ENCODE measurements around the gene HDAC8.

DNA sequence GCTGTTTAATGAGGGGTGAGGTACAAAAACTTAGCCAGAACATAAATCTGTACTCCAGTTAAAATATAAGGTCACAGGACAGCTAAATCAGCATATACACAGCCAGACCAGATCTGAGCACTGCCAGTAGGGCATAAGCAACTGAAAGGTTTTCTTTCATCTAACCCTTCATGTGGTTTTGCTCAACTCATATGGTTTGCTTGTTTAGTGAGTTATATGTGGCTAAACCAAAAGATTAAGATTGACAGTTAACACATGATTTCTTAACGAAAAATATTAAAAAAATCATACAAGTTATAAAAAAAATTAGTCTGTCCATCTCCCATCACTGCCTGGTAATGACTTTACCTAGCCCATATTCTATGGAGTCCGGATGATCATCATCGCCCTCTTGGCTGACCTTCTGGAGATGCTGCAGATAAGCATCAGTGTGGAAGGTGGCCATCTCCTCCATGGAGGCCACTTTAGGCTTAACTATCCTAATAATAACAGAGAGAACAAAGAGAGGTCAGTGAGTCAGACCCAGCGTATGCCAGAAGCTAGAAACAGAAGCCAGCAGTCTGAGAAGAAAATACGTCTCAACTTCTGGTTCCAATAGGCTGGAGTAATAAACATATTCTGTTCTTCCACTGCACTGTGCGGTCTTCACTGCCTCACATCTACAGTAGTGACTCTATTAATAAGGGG, 4.1 kb downstream of the HDAC8 start:
- TF ChIP-seq, protein P1, sequence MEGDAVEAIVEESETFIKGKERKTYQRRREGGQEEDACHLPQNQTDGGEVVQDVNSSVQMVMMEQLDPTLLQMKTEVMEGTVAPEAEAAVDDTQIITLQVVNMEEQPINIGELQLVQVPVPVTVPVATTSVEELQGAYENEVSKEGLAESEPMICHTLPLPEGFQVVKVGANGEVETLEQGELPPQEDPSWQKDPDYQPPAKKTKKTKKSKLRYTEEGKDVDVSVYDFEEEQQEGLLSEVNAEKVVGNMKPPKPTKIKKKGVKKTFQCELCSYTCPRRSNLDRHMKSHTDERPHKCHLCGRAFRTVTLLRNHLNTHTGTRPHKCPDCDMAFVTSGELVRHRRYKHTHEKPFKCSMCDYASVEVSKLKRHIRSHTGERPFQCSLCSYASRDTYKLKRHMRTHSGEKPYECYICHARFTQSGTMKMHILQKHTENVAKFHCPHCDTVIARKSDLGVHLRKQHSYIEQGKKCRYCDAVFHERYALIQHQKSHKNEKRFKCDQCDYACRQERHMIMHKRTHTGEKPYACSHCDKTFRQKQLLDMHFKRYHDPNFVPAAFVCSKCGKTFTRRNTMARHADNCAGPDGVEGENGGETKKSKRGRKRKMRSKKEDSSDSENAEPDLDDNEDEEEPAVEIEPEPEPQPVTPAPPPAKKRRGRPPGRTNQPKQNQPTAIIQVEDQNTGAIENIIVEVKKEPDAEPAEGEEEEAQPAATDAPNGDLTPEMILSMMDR (IDR thresholded peaks at IDR 0.05; ENCODE audit: low read length), result no peak
- no peak for TF ChIP-seq EZH2 (optimal IDR thresholded peaks at IDR 0.05; ENCODE audit: low read depth, low read length)
